Thyroid gland (tissue), 4 donors: ENCODE data around the gene FOLR1.

ENCODE experiments used
- CTCF ChIP-seq, 6 experiments: fragments of 200-600 bp in 3 of 6; fragments of 450-650 bp in 3 of 6; sonication (generic) in 3 of 6; IDR thresholded peaks; one replicate each; pipeline ENCODE4 v1.5.1; 2016 to 2019; ENCODE audit warnings: antibody characterized with exemption in 6 of 6, mild to moderate bottlenecking in 2 of 6, inconsistent platforms in 1 of 6, moderate library complexity in 1 of 6
- POLR2A ChIP-seq, 2 donors: fragments of 450-650 bp; IDR thresholded peaks; one replicate each; pipeline ENCODE4 v1.6.1; 2017; ENCODE audit warnings: antibody characterized with exemption in 2 of 2, mild to moderate bottlenecking in 2 of 2, moderate library complexity in 1 of 2

- no peak for TF ChIP-seq CTCF (IDR thresholded peaks at IDR 0.05)
- TF ChIP-seq POLR2A (IDR thresholded peaks at IDR 0.05): no peak
Observed at GRCh38 chr11:72218251-72218745, 26.4 kb downstream of the FOLR1 start.
